Neural cell (in vitro differentiated cells): ENCODE data around the gene SCART1. TPM values are rescaled to one million over a fixed set of nuclear protein-coding genes. Genes with fewer than 3 reads are reported as not detected.

ENCODE experiments used
- H2AFZ ChIP-seq: fragments of 200-600, 300-800 bp; sonication (generic), shearing (Covaris generic); 2 replicates; pipeline ENCODE4 v1.6.0; 2014; ENCODE audit warnings: low read depth, mild to moderate bottlenecking, antibody characterized with exemption, low read length, moderate library complexity
- H3F3A ChIP-seq: fragments of 200-600 bp; shearing (Covaris generic); 2 replicates; pipeline ENCODE4 v1.6.1; 2016; ENCODE audit warnings: mild to moderate bottlenecking, moderate library complexity, mixed read lengths, antibody characterized with exemption, low read length; ENCODE audit not compliant: insufficient read depth, poor library complexity, severe bottlenecking
- H3K27ac ChIP-seq: fragments of 200-600, 300-800 bp; sonication (generic), shearing (Covaris generic); 2 replicates; pipeline ENCODE4 v1.5.1; 2014; ENCODE audit warnings: mild to moderate bottlenecking, low read length, moderate library complexity
- H3K27me3 ChIP-seq: fragments of 300-800, 200-600 bp; sonication (generic), shearing (Covaris generic); 2 replicates; pipeline ENCODE4 v1.6.0; 2014; ENCODE audit warnings: mild to moderate bottlenecking, low read depth, low read length, moderate library complexity; ENCODE audit not compliant: insufficient read depth
- H3K36me3 ChIP-seq: fragments of 300-800, 200-600 bp; sonication (generic), shearing (Covaris generic); 2 replicates; pipeline ENCODE4 v1.5.1; 2014; ENCODE audit warnings: mild to moderate bottlenecking, antibody characterized with exemption, low read length, moderate library complexity; ENCODE audit not compliant: insufficient read depth
- H3K4me2 ChIP-seq: fragments of 300-800, 200-600 bp; sonication (generic), shearing (Covaris generic); 2 replicates; pipeline ENCODE4 v1.6.0; 2014; ENCODE audit warnings: mild to moderate bottlenecking, low read length
- H3K4me3 ChIP-seq: fragments of 300-800, 200-600 bp; sonication (generic), shearing (Covaris generic); 2 replicates; pipeline ENCODE4 v1.5.1; 2014; ENCODE audit warnings: mild to moderate bottlenecking, low read length, moderate library complexity
- H3K79me2 ChIP-seq: fragments of 200-600 bp; shearing (Covaris generic); replicated peaks from 2 replicates; pipeline ENCODE4 v1.6.0; 2014; ENCODE audit warnings: mild to moderate bottlenecking, low read length, moderate library complexity; ENCODE audit not compliant: insufficient read depth
- H3K9ac ChIP-seq: fragments of 300-800, 200-600 bp; sonication (generic), shearing (Covaris generic); 2 replicates; pipeline ENCODE4 v1.6.1; 2016; ENCODE audit warnings: mild to moderate bottlenecking, low read length, mixed read lengths
- H3K9me2 ChIP-seq: fragments of 200-600 bp; shearing (Covaris generic); 2 replicates; pipeline ENCODE4 v1.6.1; 2016; ENCODE audit warnings: mild to moderate bottlenecking, low read length, mixed read lengths; ENCODE audit not compliant: insufficient read depth
- H3K9me3 ChIP-seq: fragments of 200-600, 300-800 bp; sonication (generic), shearing (Covaris generic); 2 replicates; pipeline ENCODE4 v1.6.1; 2016; ENCODE audit warnings: mild to moderate bottlenecking, mixed run types, low read length, moderate library complexity, mixed read lengths
- H4K20me1 ChIP-seq: fragments of 200-600 bp; shearing (Covaris generic); 2 replicates; pipeline ENCODE4 v1.6.1; 2016; ENCODE audit warnings: mild to moderate bottlenecking, mixed run types; ENCODE audit not compliant: insufficient read depth
- CTCF ChIP-seq: fragments of 450-650 bp; IDR thresholded peaks from 2 replicates; pipeline ENCODE4 v1.5.1; 2014; ENCODE audit warnings: antibody characterized with exemption, mild to moderate bottlenecking, moderate library complexity; ENCODE audit not compliant: poor library complexity, severe bottlenecking
- EP300 ChIP-seq: fragments of 450-650 bp; conservative IDR thresholded peaks from 2 replicates; pipeline ENCODE4 v1.6.1; 2014; ENCODE audit warnings: antibody characterized with exemption, mild to moderate bottlenecking, moderate library complexity; ENCODE audit not compliant: poor library complexity, severe bottlenecking
- EZH2 ChIP-seq: fragments of 200-600, 300-800 bp; shearing (Covaris generic), sonication (generic); IDR thresholded peaks from 2 replicates; pipeline ENCODE4 v1.6.1; 2014; ENCODE audit warnings: antibody characterized with exemption, low read length, borderline replicate concordance, mild to moderate bottlenecking; ENCODE audit not compliant: insufficient read depth, poor library complexity, severe bottlenecking
- MXI1 ChIP-seq: fragments of 450-650 bp; conservative IDR thresholded peaks from 2 replicates; pipeline ENCODE4 v1.6.1; 2014; ENCODE audit warnings: antibody characterized with exemption, mild to moderate bottlenecking; ENCODE audit not compliant: poor library complexity, severe bottlenecking
- POLR2AphosphoS5 ChIP-seq: IDR thresholded peaks from 2 replicates; pipeline ENCODE4 v1.6.1; 2012
- RAD21 ChIP-seq: fragments of 450-650 bp; conservative IDR thresholded peaks from 2 replicates; pipeline ENCODE4 v1.6.1; 2014; ENCODE audit warnings: antibody characterized with exemption, mild to moderate bottlenecking, moderate library complexity
- REST ChIP-seq: IDR thresholded peaks from 2 replicates; pipeline ENCODE4 v1.6.1; 2012; ENCODE audit warnings: borderline replicate concordance
- SMC3 ChIP-seq: fragments of 450-650 bp; conservative IDR thresholded peaks from 2 replicates; pipeline ENCODE4 v1.6.1; 2014; ENCODE audit warnings: antibody characterized with exemption, mild to moderate bottlenecking, moderate library complexity; ENCODE audit not compliant: poor library complexity
- TAF1 ChIP-seq: IDR thresholded peaks from 2 replicates; pipeline ENCODE4 v1.6.1; 2012; ENCODE audit warnings: low read depth
- polyA plus RNA-seq: library from polyadenylated mRNA; depleted of rRNA; stranded (reverse); fragments of >200 nt; gene quantifications from 2 replicates; pipeline ENCODE4 v1.2.3, GENCODE V29; 2014

SCART1 gene
- polyA plus RNA-seq, 1 donor from 2014 or later, result 4.3 TPM

- H3K36me3 ChIP-seq, result no peaks in the 10 kb centered on the region
- no peak for TF ChIP-seq RAD21
- TF ChIP-seq SMC3, result no peak
- no peak for TF ChIP-seq TAF1
- no peak for TF ChIP-seq EZH2
- no peak for TF ChIP-seq EP300
- no peak for TF ChIP-seq REST
- TF ChIP-seq MXI1, result no peak
- TF ChIP-seq CTCF, result no peak
- no peak for TF ChIP-seq POLR2AphosphoS5
- no peak overlapping the region for H3K4me3 ChIP-seq
- H3K4me2 ChIP-seq, result no peak overlapping the region
- peaks cover 6% of the 10 kb centered on the region for H3K9me3 ChIP-seq
- H2AFZ ChIP-seq, result no peak overlapping the region
- H3K9ac ChIP-seq, result no peak overlapping the region
- H3K27ac ChIP-seq, result no peak overlapping the region
- no peaks in the 10 kb centered on the region for H3F3A ChIP-seq
- H3K9me2 ChIP-seq, result no peaks in the 10 kb centered on the region
- H3K27me3 ChIP-seq, result no peaks in the 10 kb centered on the region
- H4K20me1 ChIP-seq, result no peaks in the 10 kb centered on the region
- H3K79me2 ChIP-seq, result no peaks in the 10 kb centered on the region
Observed at GRCh38 chr10:133461841-133462240, 8.1 kb downstream of the SCART1 start.

GRCh38 chr10:133462512-133463305, 9.0 kb downstream of the SCART1 start:
- TF ChIP-seq POLR2AphosphoS5, result no peak
- TF ChIP-seq EZH2, result no peak
- TF ChIP-seq REST, result no peak
- no peak for TF ChIP-seq TAF1
- no peak for TF ChIP-seq EP300
- TF ChIP-seq SMC3, result no peak
- TF ChIP-seq CTCF, result no peak
- TF ChIP-seq MXI1, result no peak
- no peak for TF ChIP-seq RAD21
- H3K36me3 ChIP-seq, result no peaks in the 10 kb centered on the region
- no peaks in the 10 kb centered on the region for H3K79me2 ChIP-seq
- no peaks in the 10 kb centered on the region for H3K27me3 ChIP-seq
- no peaks in the 10 kb centered on the region for H3K9me2 ChIP-seq
- H3K4me3 ChIP-seq, result no peak overlapping the region
- peaks cover 7% of the 10 kb centered on the region for H3K9me3 ChIP-seq
- no peak overlapping the region for H3K9ac ChIP-seq
- no peaks in the 10 kb centered on the region for H3F3A ChIP-seq
- H4K20me1 ChIP-seq, result no peaks in the 10 kb centered on the region
- H3K4me2 ChIP-seq, result no peak overlapping the region
- H2AFZ ChIP-seq, result no peak overlapping the region
- H3K27ac ChIP-seq, result no peak overlapping the region
